ENCODE data around the gene RPS17. TPM values are rescaled to one million over a fixed set of nuclear protein-coding genes. Genes with fewer than 3 reads are reported as not detected.

RPS17 gene
- total RNA-seq, 4 donors from 2014 or later, result 1,206 to 4,149 (median 2,794) TPM

GRCh38 chr15:82533801-82534200 lies 6.5 kb downstream of the RPS17 start:
- no peaks in the 10 kb centered on the region for H3K9me3 ChIP-seq
- peaks cover 12 to 63% (median 20%) of the 10 kb centered on the region in 3 donors for H3K36me3 ChIP-seq
- H3K27ac ChIP-seq, result no peak overlapping the region
- no peak for DNase-seq
- peaks cover 15 to 54% (median 16%) of the 10 kb centered on the region in 3 donors for H3K4me1 ChIP-seq
- H3K4me3 ChIP-seq, result no peak overlapping the region
- H3K27me3 ChIP-seq, result no peaks in the 10 kb centered on the region
- TF ChIP-seq CTCF (IDR thresholded peaks at IDR 0.05), result no peak
- no peak for TF ChIP-seq POLR2A (IDR thresholded peaks at IDR 0.05)
- 100% methylated on average over 2 of the region's 3 CpGs; no CpG with 5 or more reads in 1 of the 2 donors for WGBS, 2 donors
- intact Hi-C loops (cut with DNase I), result no loop called here

- WGBS, 2 donors, result 82 to 86% methylated on average over 8 to 12 of the region's 15 CpGs
These were observed 7.2 kb downstream of the RPS17 start for GRCh38 chr15:82532991-82533481.

GRCh38 chr15:82532383-82532990 lies 7.8 kb downstream of the RPS17 start:
- DNase-seq, result no peak
- WGBS, 2 donors, result 60 to 63% methylated on average over 2 to 4 of the region's 9 CpGs
- Histone ChIP-seq H3K36me3 (peaks cover 10 to 50% (median 12%) of the 10 kb centered on the region in 3 donors), H3K4me3 (no peak overlapping the region), H3K27me3 (no peaks in the 10 kb centered on the region), H3K9me3 (no peaks in the 10 kb centered on the region), H3K27ac (no peak overlapping the region), H3K4me1 (peaks cover 2 to 41% (median 11%) of the 10 kb centered on the region in 3 donors)
- TF ChIP-seq CTCF (IDR thresholded peaks at IDR 0.05) (no peak), POLR2A (IDR thresholded peaks at IDR 0.05) (no peak)
- intact Hi-C loops (cut with DNase I), result no loop called here

More at GRCh38 chr15:82532991-82533481, 7.2 kb downstream of the RPS17 start:
- Histone ChIP-seq H3K9me3 (no peaks in the 10 kb centered on the region), H3K27ac (no peak overlapping the region), H3K36me3 (peaks cover 12 to 55% (median 13%) of the 10 kb centered on the region in 3 donors), H3K4me3 (no peak overlapping the region), H3K4me1 (peaks cover 7 to 46% (median 11%) of the 10 kb centered on the region in 3 donors), H3K27me3 (no peaks in the 10 kb centered on the region)
- TF ChIP-seq POLR2A (IDR thresholded peaks at IDR 0.05), result no peak
- no peak for TF ChIP-seq CTCF (IDR thresholded peaks at IDR 0.05)
- DNase-seq, result no peak
- intact Hi-C loops (cut with DNase I), result no loop called here

GRCh38 chr15:82531496-82532382 lies 8.5 kb downstream of the RPS17 start:
- intact Hi-C loops (cut with DNase I), result no loop called here
- Histone ChIP-seq H3K27me3 (no peaks in the 10 kb centered on the region), H3K9me3 (no peaks in the 10 kb centered on the region), H3K36me3 (peaks cover 2 to 42% (median 5%) of the 10 kb centered on the region in 3 donors), H3K27ac (no peak overlapping the region), H3K4me1 (peaks cover 0 to 33% (median 11%) of the 10 kb centered on the region in 3 donors), H3K4me3 (no peak overlapping the region)
- no peak for DNase-seq
- TF ChIP-seq CTCF (IDR thresholded peaks at IDR 0.05) (no peak), POLR2A (IDR thresholded peaks at IDR 0.05) (no peak)
- 66 to 78% methylated on average over 10 of the region's 11 CpGs for WGBS, 2 donors

All from esophagus squamous epithelium (tissue), 5 donors.